ENCODE measurements around the gene LRAT.
"Not testable (repeated sequence)": the region's sequence is repeated elsewhere in the genome, so short reads cannot be mapped to it uniquely, and the experiment has no call there.

LRAT gene

DNA sequence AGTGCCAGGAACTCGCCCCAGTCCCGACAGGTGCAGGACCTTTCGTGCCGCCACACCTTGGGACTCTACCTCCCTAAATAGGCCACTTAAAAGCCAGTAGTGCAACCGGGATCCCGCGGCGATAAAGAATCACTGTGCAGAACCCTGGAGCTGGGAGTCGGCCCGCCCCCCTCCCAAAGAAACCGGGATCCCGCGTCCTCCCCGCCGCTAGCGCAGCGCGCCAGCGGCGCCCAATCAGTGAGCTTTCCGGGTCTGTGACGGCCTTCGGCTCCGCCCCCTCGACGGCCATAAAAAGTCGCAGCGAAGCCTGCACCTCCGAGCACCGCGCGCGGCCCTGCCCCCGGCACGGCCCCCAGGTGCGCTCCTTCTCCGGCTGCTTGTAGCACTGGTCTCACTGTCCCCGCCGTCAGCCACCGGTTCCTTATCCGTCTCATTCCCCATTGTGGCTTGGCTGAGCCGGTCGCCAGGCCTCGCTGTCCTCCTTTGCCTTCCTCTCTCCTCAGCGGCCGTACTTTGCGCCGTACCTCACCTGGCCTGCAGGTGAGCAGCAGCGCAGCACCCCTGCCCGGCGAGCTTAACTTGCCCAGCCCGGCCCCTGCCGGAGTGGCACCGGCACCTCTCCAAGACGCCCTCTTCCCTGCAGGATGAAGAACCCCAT is at the start of gene LRAT:
TSS of gene LRAT (plus strand) at position 318 of the 658 bp plus-strand sequence. CDS start at position 645, 327 bp downstream.
- in situ Hi-C loops (cut with MboI; ENCODE audit: low sequenced_read_pairs), result no loop called here

DNA sequence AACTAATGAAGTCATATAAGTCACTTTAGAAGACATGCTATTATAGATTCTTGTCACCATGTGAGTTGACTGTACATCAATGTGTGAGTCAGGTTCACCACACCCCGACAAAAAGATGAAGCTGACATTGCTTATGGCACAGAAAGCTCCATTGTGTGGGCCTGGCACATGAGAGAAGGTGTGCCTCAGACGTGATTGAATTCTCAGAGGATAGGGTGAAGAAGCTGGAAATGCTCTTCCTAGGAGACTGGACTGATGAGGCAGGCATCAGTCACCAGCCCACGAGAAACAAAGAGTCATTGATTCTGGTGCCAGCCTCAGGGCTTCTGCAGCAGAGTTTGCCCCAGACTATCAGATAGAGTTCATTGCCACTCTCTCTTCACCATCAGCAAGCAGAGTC is 35.9 kb upstream of the LRAT start:
- in situ Hi-C loops (cut with MboI; ENCODE audit: low sequenced_read_pairs), result no loop called here

DNA sequence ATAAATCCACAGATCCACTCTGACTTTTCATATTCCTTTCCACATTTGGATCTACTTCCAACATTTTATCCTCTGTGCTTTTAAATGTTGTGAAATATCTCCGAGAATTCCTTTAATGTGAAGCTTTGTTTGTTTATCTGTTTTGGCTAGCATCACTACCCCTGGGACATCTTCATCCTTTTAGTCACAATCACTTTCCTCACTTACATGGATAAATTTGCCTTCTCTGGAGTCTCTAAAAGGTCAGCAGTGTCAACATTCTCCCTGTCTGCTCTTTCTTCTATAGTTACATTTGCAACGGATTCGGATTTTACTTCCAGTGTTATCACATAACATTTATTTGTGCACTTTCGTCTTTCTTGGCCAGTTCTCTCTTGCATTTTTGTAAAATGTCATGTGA is 34.2 kb upstream of the LRAT start:
- in situ Hi-C loops (cut with MboI; ENCODE audit: low sequenced_read_pairs), result no loop called here

DNA sequence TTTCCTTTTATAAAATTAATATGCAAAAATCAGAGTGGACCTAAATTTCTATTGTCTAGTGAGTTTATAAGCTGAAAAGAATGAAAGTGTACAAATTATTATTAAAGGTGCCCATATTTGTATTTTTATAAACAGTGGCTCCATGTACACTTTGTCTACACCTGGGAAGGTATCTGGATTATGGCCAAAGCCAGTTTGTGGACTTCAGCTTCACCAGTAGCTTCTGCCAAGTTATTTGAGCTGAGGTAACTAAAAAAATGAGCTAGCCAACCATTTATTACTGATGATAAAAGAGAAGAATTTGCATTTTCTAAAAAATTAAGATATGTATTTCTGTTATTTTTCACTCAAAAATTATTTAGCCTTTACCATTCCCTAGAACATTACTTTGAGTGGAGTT is 32.3 kb upstream of the LRAT start:
- in situ Hi-C loops (cut with MboI; ENCODE audit: low sequenced_read_pairs), result no loop called here

DNA sequence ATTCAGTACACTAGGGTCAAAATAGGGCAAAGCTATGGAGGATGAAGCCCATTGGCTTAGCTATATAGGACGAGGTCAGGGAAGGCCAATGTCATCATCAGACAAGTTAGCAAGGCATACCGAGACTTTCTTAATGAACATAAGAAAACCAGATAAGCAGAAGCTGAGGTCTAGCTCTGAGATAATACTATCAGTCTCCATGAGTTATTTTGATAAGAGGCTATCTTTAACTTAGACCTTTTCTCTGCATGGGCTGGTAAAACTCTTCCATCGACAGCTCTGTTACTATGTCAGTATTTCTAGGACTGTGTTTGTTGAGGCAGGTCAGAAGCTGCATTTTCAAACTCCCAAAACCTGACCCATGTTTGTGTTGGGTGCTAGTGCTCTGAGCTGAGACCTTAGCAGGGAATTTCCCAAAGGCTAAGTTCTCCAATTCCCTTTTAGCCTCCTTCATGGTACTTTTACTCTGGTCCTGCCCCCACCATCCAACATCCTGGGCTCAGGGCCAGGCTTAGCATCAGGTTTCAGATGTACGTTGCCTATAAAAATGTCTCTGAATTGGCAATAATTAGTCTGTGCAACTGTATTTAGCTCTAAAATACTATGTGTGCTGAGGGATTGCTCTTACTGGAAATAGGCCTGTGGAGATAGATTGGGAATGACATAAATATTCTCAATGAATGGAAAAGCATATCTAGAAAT is 29.3 kb upstream of the LRAT start:
- in situ Hi-C loops (cut with MboI; ENCODE audit: low sequenced_read_pairs), result no loop called here

DNA sequence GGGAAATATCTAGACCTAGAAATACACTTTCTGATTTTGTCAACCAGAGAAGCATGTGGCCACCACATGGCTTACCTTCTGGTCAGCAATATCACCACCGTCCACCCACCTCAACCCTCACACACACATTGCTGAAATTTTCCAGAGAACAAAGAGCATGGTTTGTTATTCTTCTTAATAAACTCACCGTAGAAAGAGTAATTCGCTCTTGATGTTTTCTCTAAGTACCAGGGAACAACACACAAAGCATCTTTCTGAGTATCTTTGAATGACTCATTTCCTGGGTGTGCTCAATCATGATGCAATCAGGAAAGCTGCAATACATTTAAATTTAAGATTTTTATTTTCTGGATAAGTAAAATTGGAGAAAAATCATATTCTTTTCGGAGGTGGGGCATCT is 24.7 kb upstream of the LRAT start:
- in situ Hi-C loops (cut with MboI; ENCODE audit: low sequenced_read_pairs), result no loop called here

DNA sequence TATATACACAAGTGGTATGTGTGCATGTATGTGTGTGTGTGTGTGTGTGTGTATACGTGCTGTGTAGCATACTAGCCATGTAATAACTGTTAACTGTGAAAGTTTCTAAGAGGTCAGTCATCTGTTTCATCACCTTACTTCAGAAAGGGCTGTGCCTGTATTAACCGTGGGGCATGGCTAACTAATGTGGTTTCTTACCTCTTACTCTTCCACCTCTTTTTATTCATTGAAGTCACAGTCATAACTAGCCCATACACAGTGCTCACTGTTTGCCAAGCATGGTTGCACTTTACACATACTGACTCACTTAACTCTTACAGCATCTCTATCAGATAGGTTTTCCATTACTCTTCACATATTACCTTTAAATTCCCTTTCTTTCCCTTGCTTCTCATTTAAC is 23.7 kb upstream of the LRAT start:
- in situ Hi-C loops (cut with MboI; ENCODE audit: low sequenced_read_pairs), result no loop called here

DNA sequence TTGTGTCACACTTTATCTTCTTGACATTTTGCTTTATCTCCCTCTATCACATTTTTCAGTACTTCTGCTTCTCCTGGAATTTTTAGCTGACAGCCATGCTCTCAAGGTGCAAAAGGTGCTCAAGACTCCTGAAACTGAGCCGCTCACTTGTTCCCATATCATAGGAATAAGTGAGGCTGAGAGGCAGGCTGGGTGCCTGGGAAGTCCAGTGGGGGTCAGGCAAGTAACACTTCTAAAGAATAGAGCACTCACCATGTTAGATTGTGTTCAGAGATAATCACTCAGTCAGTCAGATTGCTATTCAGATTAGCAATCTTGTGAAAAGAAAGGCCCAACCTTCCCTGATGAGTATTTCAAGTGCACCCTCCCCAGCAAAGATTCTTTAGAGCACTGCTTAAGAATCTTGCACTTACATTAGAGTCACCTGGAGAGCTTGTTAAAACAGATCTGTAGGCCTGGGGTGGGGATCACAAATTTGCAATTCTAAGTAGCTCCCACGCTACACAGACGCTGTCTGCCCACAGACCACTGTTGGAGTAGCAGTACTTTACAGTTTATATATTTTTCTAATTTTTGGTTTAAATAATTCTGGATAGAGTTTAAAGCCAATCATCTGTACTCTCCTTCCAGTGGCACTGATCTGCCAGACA is 23.1 kb upstream of the LRAT start:
- in situ Hi-C loops (cut with MboI; ENCODE audit: low sequenced_read_pairs), result no loop called here

DNA sequence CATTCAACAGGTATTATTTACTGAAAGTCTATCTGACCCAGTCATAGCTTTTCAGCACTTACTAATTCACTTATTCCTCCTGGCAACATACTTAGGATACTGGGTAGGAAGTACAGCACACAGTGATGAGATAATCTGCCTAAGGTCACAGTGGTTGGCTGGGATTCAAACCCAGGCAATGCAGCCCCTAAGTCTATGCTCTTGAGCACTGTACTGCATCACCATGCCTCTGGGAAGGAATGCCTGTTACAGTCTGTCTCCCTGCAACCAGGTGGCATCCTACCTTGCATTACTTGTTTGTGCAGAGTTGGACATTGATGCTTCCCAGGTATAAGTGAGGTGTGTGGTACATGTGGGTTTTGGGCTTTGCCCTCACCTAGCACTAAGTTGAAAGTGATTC is 21.5 kb upstream of the LRAT start:
- in situ Hi-C loops (cut with MboI; ENCODE audit: low sequenced_read_pairs), result no loop called here

DNA sequence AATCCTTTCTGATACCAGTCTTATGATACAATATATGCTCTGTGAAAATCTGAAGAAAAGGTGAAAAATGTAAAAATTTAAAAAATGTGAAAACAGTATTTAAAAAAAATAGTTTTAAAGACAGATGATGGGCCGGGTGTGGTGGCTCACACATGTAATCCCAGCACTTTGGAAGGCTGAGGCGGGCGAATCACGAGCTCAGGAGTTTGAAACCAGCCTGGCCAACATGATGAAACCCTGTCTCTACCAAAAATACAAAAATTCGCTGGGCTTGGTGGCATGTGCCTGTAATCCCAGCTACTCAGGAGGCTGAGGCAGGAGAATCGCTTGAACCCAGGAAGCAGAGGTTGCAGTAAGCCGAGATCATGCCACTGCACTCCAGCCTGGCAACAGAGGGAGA is 20.2 kb upstream of the LRAT start:
- in situ Hi-C loops (cut with MboI; ENCODE audit: low sequenced_read_pairs), result not testable (repeated sequence)

DNA sequence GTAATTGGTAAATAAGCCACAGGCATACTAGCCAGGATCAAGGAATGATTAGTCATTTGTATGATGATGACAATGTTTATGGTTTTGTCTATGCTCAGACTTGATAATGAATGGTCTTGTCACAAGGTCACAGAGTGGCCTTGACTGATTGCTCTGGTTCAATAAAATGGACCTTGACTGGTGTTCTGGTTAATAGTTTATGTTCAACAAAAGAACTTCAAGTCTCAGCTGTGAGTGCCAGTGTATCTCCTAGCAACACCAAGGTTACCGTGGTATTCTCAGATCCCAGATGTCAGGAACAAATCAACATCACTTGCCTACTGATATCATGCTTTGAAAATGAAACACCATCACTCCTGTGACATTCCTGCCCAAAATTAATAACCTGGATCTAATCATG is 16.3 kb upstream of the LRAT start:
- in situ Hi-C loops (cut with MboI; ENCODE audit: low sequenced_read_pairs), result no loop called here

DNA sequence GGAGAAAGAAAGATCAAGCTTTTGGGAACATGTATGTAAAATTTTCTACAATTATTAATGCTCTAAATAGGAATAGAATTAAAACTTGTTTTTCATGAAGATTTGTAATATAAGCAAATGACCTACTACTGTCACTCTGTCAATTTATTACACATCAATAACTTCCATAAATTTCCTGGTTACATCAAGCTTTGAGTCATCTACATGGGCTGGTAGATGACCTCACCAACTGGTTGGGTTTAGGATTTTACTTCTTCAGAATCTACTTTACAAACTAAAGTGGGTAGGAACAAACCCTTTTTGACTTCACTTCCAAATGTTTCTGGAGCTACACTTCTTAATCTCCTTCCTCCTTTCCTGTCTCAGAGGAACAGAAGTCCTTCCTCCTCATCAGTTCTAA is 12.0 kb upstream of the LRAT start:
- in situ Hi-C loops (cut with MboI; ENCODE audit: low sequenced_read_pairs), result no loop called here

DNA sequence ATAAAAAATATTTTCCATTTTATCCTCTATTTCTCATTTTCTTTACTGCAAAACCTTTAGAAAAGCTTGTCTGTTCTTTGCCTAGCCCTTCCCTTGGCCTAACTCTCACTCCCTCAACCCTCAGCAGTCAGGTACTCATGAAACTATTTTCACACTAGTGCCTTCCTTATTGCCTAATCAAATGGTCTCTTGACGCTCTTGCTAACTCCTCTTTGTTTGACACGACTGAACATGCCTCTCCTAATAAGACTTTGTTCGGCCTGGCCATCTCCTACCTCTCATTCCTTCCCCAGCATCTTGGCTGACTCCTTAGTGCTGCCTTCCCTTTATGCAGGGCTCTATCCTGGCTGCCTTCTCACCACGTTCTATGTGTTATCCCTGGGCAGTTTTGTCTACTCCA is 11.1 kb upstream of the LRAT start:
- in situ Hi-C loops (cut with MboI; ENCODE audit: low sequenced_read_pairs), result no loop called here

DNA sequence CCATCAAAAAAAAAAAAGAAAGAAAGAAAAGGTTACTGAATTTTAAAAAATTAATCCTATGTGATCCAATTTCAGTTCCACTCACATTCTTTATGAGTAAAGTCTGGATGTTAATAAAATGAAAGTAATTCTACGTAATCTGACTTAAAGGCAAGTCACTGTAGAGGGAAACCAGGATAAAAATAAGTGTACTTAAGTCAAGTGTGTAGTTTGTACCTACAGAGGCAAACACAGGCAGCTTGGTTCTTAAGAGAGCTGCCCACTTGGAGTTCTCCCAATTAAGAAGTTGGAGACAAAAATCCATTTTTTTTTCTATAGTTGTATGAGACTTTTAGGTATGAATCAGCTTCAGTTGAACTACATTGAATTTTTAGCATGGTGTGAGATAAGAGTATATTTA is 7.0 kb upstream of the LRAT start:
- in situ Hi-C loops (cut with MboI; ENCODE audit: low sequenced_read_pairs), result no loop called here

DNA sequence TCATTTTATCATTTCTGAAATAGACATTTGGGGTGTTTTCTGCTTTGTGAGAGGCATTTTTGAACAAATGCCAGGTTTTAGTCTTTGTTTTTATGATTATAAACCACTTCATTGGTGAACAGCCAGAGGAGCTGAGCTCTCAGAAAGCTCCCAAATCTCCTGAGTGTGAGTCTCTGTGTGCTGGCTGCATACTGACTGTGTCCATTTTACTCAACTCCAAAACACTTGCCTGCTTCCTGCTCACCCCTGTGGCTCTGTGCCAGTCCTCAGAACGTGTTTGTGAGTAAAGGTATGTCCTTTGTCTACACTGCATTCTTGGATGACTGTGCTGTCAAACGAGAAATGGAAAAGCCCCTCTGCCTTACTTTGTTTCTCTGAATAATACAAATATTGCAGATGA is 5.4 kb upstream of the LRAT start:
- in situ Hi-C loops (cut with MboI; ENCODE audit: low sequenced_read_pairs), result no loop called here

DNA sequence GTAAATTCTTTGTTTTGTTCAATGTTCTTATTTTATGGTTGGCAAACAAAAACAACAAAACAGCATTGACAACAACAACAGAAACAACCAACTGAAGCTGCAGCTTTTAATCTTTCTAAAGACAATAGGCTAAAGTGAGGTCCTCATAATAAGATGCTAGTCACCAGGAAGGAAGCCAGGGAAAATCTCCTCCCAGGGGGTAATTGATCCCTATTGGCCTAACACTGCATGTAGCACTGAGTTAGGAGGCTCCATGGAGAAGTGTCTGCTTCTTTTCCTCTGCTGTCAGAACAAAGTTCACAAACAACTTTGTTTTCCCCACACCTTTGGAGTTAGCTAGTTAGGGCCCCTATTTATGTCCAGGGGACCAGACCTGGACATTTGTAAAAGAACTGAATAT is 4.7 kb upstream of the LRAT start:
- in situ Hi-C loops (cut with MboI; ENCODE audit: low sequenced_read_pairs), result no loop called here

DNA sequence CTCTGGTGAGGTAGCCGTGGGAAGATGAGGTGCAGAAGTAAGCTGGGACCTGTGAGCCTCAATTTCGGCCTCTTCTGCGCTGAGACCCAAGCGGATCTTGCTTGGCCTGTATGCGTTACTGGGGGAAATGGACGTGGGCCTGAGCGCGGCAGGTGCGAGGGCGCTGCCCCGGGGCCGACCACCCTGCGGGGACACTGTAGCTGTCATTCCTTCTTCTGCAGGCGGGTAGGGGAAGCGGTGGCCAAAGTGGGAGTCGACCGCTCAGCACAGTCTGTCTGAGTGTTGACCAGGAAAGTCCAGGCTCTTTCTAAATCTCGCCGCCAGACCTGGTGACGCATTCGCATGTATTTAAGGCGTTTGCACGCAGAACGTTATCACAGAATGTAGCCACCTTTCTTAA is 3.3 kb upstream of the LRAT start:
- in situ Hi-C loops (cut with MboI; ENCODE audit: low sequenced_read_pairs), result no loop called here

DNA sequence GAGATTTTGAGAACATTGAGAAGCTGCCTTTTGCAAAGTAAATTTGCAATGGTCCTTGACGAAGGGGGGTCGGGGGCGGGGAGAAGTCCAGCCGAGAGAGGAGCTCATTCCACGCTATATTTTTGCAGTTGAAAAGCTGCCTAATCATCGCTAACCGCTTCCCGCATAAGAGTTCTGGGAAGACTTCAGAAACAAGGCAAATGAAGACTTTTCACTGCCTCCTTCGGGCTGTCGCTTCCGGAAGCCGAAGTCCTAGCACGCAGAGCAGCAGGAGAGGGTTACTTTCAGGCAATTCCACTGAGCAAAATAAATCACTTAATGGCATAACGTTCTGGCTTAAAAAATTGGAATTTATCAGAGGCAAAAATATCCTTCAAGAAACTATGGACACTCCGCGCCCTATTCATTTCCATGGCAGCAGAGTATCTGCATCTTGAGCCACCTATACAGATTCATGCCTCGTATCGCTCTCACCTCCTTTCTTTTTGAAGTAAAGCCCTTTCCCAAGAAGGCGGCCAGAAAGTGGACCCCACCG is 2.6 kb upstream of the LRAT start:
- in situ Hi-C loops (cut with MboI; ENCODE audit: low sequenced_read_pairs), result no loop called here

DNA sequence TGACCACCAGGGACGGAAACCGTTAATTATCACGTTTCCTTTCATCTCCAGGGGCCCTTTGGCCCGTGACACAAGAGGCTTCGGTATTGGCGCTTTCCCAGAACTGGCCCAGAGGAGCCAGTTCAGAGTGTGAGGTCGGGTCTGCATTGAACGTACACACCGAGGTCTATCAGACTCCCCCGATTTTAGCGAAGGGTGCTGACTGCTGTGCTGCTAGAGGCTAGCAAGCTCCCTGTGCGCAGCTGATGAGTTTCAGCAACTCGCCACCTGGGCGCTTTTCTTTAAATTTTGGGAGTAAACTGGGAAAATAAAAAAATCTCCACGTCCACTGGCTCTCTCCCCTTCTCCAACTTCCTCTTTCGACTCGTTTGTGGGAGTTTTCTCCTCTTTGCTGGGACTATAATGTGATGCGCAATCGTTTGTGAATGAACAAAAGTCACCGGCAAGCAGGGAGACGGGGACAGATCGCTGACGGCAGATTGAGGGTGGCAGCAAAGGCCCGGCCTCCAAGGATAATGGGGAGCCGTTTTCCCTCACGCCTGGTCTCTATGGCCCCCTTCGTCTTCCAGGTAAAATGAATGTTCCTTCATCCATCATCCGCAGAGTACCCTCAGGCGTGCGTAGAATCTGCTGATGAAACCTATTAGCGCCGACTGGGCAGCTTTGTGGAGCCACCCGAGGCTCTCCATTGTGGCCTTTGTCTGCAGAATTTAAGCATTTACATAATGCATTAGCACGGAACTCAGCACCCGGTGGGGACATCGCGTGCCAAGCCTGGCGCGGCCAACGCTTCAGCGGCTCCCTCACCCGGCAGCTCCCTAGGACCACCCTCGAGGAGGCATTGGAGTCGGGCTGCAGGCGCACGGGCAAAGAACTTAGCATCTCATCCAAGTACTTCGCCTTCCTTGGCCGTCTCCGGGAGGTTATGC is 1.6 kb upstream of the LRAT start:
- in situ Hi-C loops (cut with MboI; ENCODE audit: low sequenced_read_pairs), result no loop called here

DNA sequence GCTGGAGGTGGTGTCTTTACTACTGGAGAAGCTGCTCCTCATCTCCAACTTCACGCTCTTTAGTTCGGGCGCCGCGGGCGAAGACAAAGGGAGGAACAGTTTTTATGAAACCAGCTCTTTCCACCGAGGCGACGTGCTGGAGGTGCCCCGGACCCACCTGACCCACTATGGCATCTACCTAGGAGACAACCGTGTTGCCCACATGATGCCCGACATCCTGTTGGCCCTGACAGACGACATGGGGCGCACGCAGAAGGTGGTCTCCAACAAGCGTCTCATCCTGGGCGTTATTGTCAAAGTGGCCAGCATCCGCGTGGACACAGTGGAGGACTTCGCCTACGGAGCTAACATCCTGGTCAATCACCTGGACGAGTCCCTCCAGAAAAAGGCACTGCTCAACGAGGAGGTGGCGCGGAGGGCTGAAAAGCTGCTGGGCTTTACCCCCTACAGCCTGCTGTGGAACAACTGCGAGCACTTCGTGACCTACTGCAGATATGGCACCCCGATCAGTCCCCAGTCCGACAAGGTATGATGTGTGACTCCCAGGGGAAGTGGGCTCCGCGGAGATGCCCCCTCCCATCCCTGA is 634 bp downstream of the LRAT start:
- in situ Hi-C loops (cut with MboI; ENCODE audit: low sequenced_read_pairs), result no loop called here

DNA sequence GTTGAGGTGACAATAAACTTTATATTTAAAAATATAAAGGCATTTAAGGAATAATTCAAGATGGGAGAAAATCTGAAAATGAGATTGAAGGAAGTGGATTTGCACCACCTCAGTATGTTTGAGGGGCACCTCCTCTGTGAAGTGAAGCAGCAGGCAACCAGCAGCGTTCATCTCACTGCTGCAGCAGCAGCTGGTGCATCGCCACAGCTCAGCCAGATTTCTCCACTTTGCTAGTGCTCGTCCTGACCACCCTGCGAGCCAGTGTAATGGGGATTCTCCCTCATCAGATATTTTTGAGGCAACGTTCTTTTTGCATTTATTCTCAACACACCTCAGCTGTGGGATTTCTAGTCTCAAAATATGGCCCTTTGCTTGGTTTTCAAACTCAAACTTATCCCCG is 13.9 kb downstream of the LRAT start:
- in situ Hi-C loops (cut with MboI; ENCODE audit: low sequenced_read_pairs), result no loop called here
